GM18511 (cell line): ENCODE measurements around the gene CLCN3.
A peak's percentile ranks its signal among the peaks of the same experiment; 100 is the strongest.
"Not testable (repeated sequence)": the region's sequence is repeated elsewhere in the genome, so short reads cannot be mapped to it uniquely, and the experiment has no call there.

Source experiments
- ATAC-seq: cut with Tn5 transposase; IDR thresholded peaks from one replicate; pipeline ENCODE4 v1.9.1; 2021; ENCODE audit warnings: mild to moderate bottlenecking, moderate library complexity; ENCODE audit not compliant: unreplicated experiment

The CLCN3 gene

GRCh38 chr4:169616846-169617245 lies 3.5 kb upstream of the CLCN3 start:
- no peak for ATAC-seq

GRCh38 chr4:169617306-169617705 lies 3.1 kb upstream of the CLCN3 start:
- no peak for ATAC-seq

GRCh38 chr4:169618286-169618685 lies 2.1 kb upstream of the CLCN3 start:
- ATAC-seq, result no peak

- ATAC-seq, result no peak
These were observed 1.4 kb upstream of the CLCN3 start for GRCh38 chr4:169618986-169619385.

GRCh38 chr4:169619518-169619957 lies 840 bp upstream of the CLCN3 start:
- peak; percentile 56 for ATAC-seq

GRCh38 chr4:169620880-169621248 lies 486 bp downstream of the CLCN3 start:
- no peak for ATAC-seq

- ATAC-seq, result peak; percentile 12
These were observed 1.5 kb downstream of the CLCN3 start for GRCh38 chr4:169621731-169622492.

GRCh38 chr4:169622566-169622965 lies 2.2 kb downstream of the CLCN3 start:
- no peak for ATAC-seq

GRCh38 chr4:169624012-169624411 lies 3.6 kb downstream of the CLCN3 start:
- ATAC-seq, result not testable (repeated sequence)

GRCh38 chr4:169625886-169626285 lies 5.5 kb downstream of the CLCN3 start:
- ATAC-seq, result no peak

- ATAC-seq, result peak; percentile 44
These were observed 6.2 kb downstream of the CLCN3 start for GRCh38 chr4:169626331-169627282.

GRCh38 chr4:169627307-169627706 lies 6.9 kb downstream of the CLCN3 start:
- ATAC-seq, result peak; percentile 75

GRCh38 chr4:169628579-169628978 lies 8.2 kb downstream of the CLCN3 start:
- ATAC-seq, result no peak

- no peak for ATAC-seq
These were observed 9.7 kb downstream of the CLCN3 start for GRCh38 chr4:169630069-169630468.

GRCh38 chr4:169632896-169633295 lies 12.5 kb downstream of the CLCN3 start:
- no peak for ATAC-seq

GRCh38 chr4:169634975-169635374 lies 14.6 kb downstream of the CLCN3 start:
- no peak for ATAC-seq

GRCh38 chr4:169640261-169640870 lies 20.0 kb downstream of the CLCN3 start:
- ATAC-seq, result no peak

GRCh38 chr4:169644802-169645201 lies 24.4 kb downstream of the CLCN3 start:
- ATAC-seq, result no peak

GRCh38 chr4:169645627-169646026 lies 25.2 kb downstream of the CLCN3 start:
- no peak for ATAC-seq

- ATAC-seq, result no peak
These were observed 29.3 kb downstream of the CLCN3 start for GRCh38 chr4:169649545-169650226.
